GM18517 (cell line): ENCODE results near the gene HOPX.
"Not testable (repeated sequence)": the region's sequence is repeated elsewhere in the genome, so short reads cannot be mapped to it uniquely, and the experiment has no call there.

Experiments
- ATAC-seq: cut with Tn5 transposase; IDR thresholded peaks from one replicate; pipeline ENCODE4 v1.9.1; 2021; ENCODE audit warnings: mild to moderate bottlenecking, moderate library complexity; ENCODE audit not compliant: unreplicated experiment

HOPX gene

DNA sequence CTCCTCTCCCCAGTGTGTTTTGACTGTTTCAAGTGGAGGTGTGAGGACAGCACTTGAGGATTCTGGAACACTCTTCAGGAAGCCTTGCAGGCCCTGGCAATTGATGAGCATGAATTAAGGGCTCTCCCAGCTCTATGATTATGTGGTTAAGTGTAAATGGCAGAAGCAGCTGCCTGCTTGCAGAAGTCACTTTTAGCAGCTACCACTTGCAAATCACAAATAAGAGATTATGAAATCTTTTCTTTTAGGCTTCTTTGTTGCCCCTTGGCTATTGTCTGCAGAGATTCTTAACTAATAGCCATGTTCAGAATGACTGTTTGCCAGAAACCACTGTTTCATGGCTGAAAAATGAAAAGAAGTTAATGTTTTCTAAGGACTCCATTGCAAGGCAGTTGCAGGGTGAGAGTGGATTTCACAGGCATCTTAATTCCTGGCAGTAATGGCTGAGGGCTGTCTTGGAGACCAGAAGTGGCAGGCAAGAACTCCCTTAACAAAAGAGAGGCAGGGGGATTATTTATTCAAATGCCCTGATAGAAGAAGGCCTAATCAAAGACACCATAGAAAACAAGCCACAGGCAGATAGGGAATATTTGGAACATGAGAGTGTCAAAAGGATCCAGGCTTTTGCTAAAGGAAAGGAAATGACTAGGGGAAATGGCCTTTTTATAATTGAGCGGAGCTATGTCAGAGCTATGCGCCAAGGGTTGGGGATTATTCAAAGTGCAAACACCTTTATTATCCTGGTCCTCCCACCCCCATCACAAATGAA is 8.3 kb upstream of the HOPX start:
- no peak for ATAC-seq

DNA sequence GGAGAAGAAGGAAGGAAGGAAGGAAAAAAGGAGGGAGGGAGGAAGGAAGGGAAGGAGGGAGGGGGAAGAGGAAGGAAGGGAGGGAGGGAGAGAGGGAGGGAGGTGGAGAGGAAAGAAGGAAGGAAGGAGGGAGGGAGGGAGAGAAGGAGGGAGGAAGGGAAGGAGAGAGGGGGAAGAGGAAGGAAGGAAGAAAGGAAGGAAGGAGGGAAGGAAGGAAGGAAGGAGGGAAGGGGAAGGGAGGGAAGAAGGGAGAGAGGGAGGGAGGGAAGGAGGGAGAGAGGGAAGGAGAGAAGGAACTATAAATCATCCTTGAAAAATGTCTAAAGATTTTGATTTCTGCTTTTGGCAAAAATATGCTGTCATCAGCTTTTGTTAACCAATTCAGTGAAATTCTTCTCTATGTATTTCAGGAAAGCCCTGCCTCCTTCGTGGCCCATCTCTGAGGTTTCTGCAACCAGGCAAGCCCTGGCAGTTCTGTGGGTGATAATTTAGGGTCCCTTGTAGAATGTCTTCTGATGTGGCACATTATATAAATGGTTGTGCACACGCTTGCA is 7.1 kb upstream of the HOPX start:
- no peak for ATAC-seq

DNA sequence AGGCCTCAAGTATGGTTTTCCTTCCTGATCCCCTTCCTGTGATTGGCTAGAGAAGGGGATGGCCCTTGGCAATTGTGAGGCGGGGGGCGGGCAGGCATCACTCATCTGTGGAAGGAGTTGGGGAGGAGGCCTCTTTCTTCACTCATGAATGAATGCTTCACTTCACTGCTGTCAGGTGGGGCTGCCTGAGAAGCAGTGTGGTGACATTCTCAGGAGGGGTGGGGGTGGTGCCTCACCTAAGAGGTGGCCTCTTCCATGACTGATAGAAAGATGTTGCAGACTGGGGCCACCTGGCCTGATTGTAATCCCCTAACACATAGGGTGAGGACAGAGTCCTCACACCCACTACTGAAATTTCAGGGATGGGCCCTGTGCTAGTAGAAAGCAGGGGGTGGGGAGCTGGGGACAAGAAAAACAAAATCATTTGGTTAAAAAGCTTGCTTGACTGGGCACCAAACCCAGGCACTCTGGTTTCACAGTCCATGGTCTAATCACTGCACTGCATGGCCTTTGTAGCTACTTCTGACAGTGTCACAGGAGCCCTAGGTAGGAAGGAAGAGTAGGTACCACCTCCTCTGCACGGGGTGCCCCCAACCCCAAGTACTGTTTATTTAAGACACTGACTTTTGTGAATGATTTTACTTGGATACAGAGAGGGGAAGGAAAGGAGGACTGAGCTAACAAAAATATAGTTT is 5.6 kb upstream of the HOPX start:
- no peak for ATAC-seq

DNA sequence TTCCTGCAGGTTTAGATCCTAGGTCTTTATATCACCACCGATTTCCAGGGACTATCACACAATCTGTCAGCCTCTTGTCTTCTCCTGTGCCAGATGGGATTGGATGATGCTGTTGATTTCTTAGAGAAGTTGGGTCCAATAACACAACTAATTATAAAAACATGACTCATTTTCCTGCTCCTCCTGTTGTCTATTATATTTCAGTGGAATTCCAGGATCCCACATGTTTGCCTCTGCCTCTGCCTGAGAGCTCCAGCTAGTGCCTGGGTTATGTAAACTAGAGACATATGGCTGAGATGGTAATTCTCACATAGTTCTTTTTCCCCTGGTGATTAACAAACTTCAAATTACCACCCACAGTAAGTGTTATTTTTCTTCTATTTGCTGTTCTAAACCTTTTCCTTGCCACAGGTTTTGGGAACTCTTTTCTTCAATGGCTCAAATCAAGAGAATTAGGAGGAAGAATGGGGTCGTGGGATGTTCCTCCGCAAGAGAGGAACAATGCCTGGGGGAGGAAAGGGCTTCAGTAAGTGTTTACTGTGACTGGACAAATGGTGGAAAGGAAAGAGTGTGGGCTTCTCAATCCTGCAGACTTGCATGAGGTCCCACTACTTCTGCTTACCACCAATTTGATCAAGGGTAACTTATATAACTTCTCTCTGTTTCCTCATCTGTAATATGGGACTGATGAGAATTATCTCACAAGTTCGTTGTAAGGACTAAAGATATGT is 3.4 kb upstream of the HOPX start:
- no peak for ATAC-seq

DNA sequence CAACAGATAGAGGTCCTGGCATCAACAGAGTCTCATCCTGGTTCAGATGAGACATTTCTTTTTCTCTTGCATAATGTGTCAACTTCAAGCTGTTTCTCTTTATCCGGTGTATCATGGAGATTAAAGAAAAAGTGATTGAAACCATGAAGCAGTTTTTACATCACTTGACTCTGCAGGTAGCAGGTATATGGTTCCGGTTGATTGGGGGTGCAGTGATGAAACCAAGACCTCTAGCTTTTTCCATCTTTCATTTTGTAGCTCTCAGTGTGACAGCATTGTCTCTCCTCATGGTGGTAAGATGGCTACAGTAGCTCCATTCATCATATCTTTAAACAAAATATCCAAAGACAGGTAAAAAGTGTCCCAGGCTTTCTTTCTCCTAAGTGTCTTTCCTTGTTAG is 2.4 kb upstream of the HOPX start:
- ATAC-seq, result no peak

DNA sequence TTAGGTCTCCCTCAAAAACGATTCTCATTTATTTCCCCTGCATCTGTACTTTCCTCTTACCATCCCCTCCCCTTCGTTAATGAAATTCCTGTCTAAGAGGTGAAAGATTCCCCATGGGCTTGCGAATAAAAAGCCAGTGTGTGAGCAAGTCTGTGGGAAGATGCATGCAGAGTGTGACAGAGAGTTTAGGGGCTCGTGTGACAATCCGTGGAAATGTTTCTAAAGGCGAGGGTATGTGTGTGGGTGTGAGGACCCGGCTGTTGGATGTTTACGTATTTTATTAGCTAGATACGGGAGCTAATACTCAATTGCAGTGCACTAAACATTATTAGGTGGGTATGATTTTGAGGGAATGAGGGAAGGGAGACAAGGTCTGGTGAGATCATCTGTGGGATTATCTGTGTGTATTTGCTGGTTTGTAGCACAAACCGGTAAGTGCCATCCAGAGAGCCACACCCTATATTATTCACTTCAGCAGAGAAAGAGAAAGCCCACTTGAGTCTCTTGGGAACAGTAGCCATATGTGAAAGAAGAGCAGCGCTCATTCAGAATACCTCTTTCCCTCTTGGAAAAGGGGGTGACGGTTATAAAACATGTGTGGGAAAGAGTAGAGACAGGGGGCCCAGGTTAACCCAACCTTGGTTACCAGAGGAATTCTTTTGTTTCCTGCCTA is 893 bp upstream of the HOPX start:
- ATAC-seq, result no peak

DNA sequence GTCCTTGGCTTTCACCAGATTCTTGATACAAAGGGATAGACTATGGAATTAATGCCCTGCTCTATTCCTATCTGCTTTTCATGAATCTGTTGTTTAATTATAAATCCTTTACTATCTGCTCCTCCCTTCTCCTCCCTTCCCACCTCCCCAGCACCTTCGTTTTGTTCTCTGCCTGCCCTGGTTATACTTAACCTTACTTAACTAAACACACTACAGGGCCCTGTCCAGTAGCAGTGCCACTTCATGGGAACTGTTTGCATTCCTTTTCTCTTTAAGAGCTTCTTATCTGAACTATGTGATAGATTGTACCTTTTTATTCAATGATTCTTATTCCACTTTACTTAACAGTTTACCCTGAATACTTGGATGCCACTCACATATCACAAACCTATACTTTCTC is 830 bp downstream of the HOPX start:
- ATAC-seq, result no peak

DNA sequence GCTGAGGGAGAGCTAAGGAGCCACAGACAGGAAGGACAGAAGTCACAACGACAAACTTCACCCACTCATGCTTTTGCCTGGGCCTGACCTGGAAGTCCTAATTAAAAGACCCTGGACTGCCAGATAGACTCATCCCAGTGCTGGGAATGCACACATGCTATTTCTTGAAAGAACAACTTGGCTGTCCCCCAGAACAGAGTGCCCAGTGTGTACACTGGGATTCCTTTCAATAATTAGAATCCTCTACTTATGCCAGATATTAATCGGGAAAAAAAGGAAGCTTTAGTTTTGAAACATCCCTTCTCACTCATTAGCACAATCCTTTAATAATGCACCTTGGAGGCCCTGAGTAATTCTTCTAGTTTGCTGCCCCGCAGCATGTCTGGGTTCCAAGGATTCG is 3.4 kb downstream of the HOPX start:
- ATAC-seq, result no peak

DNA sequence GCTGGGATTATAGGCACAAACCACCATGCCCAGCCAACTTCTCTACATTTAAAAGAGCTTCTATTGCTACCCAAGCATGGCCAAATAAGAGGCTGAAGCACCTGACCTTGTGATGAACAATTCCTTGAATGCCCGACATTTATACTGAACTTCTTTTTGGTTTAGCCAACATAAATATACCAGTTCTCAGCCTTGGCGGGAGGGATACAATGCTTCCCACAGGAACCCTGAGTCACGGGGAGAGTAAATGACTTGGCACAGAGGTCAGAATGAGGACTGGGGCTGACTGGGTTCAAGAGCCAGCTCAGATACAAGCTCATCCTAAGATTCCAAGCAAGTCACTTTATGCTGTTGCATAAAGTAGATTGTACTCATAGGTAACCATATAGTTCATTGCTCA is 6.1 kb downstream of the HOPX start:
- no peak for ATAC-seq

DNA sequence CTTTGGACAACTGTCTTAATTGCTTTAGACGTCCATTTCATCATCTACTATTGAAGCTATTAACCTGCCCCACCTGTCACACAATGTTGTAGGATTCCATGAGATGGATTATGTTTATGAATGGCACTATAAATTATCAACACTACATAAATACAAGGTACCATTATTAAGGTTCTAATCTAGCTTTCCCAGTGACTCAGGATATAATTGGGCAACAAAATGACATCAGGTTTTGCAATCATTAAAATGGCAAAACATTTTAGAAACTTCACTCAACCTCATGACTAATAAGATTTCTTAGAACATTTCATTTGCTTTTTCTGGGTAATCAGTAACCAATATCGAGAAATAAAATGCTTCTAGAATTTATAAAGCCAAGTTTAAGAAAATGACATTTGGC is 9.2 kb downstream of the HOPX start:
- no peak for ATAC-seq

DNA sequence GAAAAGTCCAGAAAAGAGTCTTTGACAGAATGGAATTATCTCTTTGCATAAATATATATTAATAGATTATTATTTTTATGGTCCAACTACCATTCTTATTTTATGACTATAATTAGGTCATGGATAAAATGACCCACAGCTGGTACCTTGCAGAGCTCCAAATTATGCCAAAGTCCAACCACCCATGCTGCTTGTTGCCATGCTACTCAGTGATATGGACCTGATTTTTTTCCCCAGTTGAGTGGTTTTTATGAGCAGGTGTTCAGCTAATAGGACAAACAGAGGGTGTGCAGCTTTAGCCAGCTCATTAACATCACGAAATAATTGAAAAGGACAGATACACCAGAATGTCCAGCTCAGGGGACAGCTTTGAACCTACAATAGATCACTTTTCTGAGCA is 9.7 kb downstream of the HOPX start:
- no peak for ATAC-seq

DNA sequence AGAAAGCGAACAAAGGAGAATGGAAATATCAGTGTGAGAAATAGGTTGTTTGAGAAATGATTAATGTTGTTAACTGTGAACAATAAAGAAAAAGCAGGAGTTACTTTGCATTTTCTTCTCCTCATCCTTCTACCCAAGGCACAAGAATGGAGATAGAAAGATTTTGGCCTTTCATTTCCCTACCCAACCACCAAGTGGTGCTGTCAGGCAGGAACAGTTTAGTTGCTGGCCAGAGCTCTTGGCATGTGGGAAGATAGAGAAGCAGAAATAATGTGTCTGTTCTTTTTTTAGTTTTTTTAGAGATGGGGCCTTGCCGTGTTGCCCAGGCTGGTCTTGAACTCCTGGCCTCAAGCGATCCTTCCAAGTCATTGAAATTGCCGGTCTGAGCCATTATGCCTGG is 12.8 kb downstream of the HOPX start:
- ATAC-seq, result no peak

DNA sequence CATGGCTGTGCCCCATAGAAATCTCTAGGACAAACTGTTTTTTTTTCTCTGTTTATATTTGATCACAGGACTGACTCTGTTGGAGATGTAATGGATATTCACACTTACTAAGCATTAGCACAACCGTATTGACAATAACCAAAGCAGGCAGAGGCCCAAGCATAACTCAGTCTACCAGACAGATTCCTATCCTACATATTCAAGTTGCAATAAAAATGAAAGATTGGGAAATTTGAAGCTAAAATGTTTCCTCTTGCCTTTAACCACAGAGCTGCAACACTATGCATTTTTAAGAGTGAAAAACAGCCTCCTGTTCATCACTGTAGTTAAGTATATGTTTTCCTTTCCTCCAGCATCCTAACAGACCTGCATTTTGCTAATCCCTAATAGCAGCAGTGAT is 13.7 kb downstream of the HOPX start:
- ATAC-seq, result not testable (repeated sequence)

DNA sequence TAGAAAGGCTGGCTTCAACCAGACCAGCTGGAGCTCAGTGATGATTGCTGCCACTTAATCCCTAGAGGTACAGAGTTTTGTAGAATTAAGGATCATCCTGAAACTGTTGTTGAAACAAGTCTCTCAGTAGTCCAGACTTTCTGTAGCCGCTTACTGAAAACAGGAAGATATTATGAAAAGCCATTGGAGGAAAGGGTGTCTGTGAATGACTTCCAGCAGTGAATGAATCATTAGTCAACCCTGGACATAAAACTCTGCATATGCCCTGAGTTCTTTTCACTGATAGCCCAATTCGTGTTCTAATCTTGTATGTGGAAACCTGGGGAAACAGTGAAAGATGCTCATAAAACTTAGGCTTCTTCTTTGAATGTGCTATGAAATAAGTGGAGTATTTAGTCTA is 14.8 kb downstream of the HOPX start:
- ATAC-seq, result no peak

DNA sequence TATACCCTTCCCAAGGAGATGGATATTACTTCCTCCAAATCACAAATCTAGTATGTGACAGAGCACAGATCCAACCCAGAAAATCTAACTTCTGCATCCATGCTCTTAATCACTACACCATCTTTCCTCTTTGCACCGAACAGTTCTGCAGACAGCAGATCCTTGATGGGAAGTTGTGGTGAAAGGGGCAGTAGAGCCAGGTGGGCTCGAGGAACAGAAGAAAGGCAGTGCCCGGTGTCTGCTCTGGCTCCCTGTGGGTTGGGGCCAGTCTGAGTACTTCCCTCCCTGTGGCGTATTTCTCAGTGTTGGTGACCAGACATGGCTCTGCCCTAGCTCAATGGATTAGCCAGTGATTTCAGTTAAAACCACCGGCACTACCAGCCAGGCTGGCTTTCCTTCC is 15.3 kb downstream of the HOPX start:
- ATAC-seq, result no peak

DNA sequence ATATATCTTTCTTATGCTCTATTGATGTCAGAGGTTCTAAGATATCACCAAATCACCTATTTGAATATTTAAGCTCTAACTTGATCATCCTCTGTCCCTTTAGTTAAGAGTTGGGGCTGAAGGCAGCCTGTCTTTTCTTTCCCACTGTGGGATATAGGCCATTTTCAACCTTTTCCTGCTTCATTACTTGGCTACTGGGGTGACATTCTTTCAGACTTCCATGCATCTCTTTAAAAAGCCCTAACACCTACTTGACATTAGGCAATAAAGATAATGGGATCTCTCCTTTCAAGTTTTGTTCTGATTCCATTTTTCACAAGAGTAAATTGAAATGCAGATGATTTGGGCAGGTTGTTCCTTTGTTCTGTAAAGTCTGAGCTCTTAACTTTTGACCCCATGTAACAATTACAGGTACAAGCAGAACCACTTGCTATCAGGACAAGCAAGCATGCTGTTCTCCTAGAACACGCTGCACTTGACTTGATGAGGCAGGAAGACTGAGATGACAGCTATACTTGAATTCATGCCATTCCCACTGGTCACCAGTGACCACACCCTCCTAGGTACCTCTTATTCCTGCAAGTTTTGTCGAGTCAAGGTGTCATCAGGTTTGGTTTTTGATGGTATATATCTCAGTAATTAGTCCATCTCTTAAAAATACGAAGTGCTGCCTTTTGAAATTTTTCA is 18.2 kb downstream of the HOPX start:
- ATAC-seq, result no peak

DNA sequence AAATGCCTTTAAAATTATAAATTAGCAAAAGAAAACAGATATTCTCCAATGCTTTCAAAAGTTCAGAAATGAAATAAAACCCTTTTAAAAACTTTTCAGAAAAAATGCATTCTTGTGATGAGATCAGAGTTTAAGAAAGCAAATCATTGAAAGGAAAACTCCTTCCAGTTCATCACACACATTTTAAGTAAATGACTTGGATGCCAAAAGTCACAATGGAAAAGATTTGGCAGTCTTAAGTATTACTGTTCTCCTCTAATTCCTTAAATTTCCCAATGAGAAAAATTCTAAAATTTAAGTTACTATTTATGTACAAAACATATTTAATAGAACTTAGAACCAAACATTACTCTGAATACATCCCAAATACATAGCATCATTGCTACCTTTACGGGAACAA is 21.1 kb downstream of the HOPX start:
- ATAC-seq, result no peak

DNA sequence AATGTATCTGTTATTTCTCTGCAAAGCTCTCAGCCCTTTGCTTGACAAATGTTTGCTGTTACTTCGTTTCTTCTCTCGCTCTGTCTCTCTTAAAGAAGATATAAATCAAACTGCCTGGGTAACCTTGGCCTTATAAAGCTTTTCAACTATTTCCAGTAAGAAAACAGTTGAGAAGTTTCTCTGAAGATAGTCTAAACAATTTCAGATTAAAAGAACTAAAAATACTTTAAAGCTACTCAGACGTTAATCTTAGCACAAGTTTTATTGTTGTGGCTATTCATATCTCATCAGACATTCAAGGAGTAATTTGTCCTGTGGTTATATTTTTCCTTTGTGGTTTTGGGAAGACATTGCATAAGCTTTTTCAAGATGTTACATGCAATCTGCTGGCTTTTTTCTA is 22.6 kb downstream of the HOPX start:
- no peak for ATAC-seq

DNA sequence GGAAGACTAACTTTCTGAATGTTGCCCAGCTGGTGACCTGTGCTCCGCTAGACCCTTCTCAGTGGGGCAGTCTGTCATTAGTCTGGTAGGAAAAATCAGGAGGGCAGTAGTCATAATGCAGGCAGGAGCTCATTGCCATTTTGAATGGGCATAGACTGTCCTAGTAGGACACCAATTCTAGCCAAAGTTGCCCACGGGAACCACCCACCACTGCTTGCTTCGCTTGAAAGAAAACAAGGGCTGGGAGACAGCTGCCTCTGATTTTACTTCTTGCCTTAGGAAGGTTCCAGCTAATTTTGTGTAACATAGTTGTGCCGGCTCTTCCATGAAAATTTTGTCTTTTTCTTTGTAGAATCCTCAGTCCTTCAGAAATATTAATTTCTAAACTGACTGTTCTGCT is 23.3 kb downstream of the HOPX start:
- ATAC-seq, result no peak

DNA sequence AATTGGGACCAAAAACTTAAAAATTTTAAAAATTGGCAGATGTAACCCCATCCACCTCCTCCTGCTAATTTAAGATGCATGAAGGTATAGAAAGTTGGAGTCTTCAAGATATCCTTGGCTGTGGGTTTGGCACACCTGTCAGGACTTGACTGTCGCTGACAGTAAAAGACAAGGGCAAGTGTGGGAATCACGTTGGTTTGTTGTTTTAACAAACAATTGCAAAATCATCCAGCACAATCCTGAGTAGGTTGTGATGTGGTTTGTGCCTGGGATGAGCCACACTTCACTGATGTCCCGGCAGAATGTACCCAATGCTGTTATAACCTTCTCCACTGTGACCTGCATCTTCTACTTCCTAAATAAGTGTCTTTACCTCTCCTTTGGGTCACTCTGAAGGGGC is 24.0 kb downstream of the HOPX start:
- ATAC-seq, result no peak

DNA sequence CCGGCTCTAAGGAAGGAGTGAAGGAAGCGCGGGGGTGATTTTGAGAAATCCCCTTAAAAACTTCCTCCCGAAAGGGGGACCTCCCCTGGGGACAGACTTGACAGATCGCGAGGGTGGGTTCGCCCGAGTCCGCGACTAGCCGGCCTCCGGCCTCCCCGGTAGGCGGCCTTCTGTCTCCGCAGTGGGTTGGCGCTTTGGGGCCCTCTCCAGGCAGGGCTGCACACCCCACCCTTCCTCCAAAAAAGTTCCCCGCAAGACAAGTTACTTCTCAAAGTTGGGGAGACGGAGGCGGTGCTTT is 24.8 kb downstream of the HOPX start:
- ATAC-seq, result no peak
